RWPE2 (cell line): ENCODE measurements around the gene COL16A1.

Experiments
- ATAC-seq: fragments of 200-7000 bp; cut with Tn5 transposase; 3 replicates; pipeline ENCODE4 v1.9.1; 2021; ENCODE audit warnings: low read depth
- DNase-seq: peaks from one replicate; pipeline ENCODE4 v3.0.0-alpha.2; 2020; ENCODE audit warnings: low spot score
- H3K27ac ChIP-seq: fragments of 450-650 bp; 2 replicates; pipeline ENCODE4 v1.5.1; 2017; ENCODE audit warnings: mild to moderate bottlenecking; ENCODE audit not compliant: poor library complexity, severe bottlenecking
- H3K27me3 ChIP-seq: fragments of 250-450 bp; sonication (Bioruptor Pico); 2 replicates; pipeline ENCODE4 v1.5.1; 2021; ENCODE audit warnings: mild to moderate bottlenecking, moderate library complexity; ENCODE audit not compliant: insufficient read depth, poor library complexity, severe bottlenecking
- H3K36me3 ChIP-seq: fragments of 250-450 bp; sonication (Bioruptor Pico); 2 replicates; pipeline ENCODE4 v1.5.1; 2020; ENCODE audit warnings: low read depth, mild to moderate bottlenecking, moderate library complexity
- H3K4me1 ChIP-seq: fragments of 250-450 bp; sonication (Bioruptor Pico); 2 replicates; pipeline ENCODE4 v1.5.1; 2021; ENCODE audit warnings: mild to moderate bottlenecking, moderate library complexity; ENCODE audit not compliant: insufficient read depth, poor library complexity, severe bottlenecking
- H3K4me3 ChIP-seq: fragments of 250-450 bp; sonication (Bioruptor Pico); 2 replicates; pipeline ENCODE4 v1.5.1; 2021; ENCODE audit warnings: mild to moderate bottlenecking, moderate library complexity; ENCODE audit not compliant: severe bottlenecking
- H3K9me3 ChIP-seq: fragments of 250-450 bp; sonication (Bioruptor Pico); 2 replicates; pipeline ENCODE4 v1.5.1; 2021; ENCODE audit warnings: mild to moderate bottlenecking, moderate library complexity; ENCODE audit not compliant: severe bottlenecking
- TF ChIP-seq, protein P1 (sequence below): fragments of 450-650 bp; IDR thresholded peaks from one replicate; pipeline ENCODE4 v1.5.1; 2017; ENCODE audit warnings: mild to moderate bottlenecking, moderate library complexity; ENCODE audit not compliant: poor library complexity, severe bottlenecking

Gene COL16A1

DNA sequence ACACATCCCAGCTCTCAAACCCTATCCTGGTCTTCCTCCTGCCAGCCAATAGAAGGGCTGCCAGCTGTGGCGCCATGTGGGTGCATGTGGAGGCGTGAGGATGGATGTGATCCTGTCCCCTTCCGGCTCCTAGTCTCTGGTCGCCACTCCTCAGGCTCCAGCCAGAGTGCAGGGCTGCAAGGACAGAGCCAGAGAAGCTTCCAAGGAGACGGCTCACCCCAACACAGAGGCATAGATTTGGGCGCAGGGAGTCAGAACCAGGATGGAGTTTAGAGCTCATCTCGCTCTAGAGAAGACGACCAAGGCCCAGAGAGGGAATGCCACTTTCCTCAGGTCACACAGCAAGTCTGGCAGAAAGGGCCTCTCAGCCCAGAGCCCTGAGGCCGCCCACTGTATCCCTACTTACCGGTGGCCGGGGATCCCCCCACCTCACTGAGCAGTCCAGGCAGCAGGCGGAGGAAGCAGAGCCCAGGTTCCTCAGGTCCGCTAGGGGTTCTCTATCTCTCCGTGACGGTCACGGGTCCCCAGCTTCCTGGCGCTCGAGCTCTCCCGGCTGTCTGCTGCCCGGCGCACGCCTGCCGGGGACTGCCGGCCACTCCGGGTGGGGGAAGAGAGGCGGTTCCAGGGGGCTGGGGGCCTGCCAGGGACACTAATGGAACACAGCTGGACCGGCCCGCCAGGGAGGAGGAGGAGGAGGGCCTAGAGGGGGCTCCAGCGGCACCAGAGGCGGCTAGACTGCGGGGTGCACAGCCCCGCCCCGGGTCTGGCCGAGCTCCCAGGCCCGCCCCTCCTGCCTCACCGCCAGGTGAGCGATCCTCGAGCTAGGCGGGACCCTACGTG, at the start of gene COL16A1:
COL16A1 (minus strand) TSS at position 587 of the 840 bp plus-strand sequence. CDS start 1,824 bp downstream, outside the sequence.
- H3K4me1 ChIP-seq, result peaks cover 51% of the 10 kb centered on the region
- TF ChIP-seq, protein P1, sequence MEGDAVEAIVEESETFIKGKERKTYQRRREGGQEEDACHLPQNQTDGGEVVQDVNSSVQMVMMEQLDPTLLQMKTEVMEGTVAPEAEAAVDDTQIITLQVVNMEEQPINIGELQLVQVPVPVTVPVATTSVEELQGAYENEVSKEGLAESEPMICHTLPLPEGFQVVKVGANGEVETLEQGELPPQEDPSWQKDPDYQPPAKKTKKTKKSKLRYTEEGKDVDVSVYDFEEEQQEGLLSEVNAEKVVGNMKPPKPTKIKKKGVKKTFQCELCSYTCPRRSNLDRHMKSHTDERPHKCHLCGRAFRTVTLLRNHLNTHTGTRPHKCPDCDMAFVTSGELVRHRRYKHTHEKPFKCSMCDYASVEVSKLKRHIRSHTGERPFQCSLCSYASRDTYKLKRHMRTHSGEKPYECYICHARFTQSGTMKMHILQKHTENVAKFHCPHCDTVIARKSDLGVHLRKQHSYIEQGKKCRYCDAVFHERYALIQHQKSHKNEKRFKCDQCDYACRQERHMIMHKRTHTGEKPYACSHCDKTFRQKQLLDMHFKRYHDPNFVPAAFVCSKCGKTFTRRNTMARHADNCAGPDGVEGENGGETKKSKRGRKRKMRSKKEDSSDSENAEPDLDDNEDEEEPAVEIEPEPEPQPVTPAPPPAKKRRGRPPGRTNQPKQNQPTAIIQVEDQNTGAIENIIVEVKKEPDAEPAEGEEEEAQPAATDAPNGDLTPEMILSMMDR, result no peak
- H3K36me3 ChIP-seq, result peaks cover 22% of the 10 kb centered on the region
- H3K27ac ChIP-seq, result peak within 1 kb of the TSS; percentile 93
- no peaks in the 10 kb centered on the region for H3K27me3 ChIP-seq
- peak within 1 kb of the TSS; percentile 66 for H3K4me3 ChIP-seq
- H3K9me3 ChIP-seq, result no peaks in the 10 kb centered on the region
- DNase-seq (no peak), ATAC-seq (peak; percentile 63)

- Histone ChIP-seq H3K9me3 (no peaks in the 10 kb centered on the region), H3K27ac (peak overlapping the region; percentile 19), H3K27me3 (no peaks in the 10 kb centered on the region), H3K4me1 (peaks cover 26% of the 10 kb centered on the region), H3K4me3 (no peak overlapping the region), H3K36me3 (no peaks in the 10 kb centered on the region)
- ATAC-seq, result no peak
- DNase-seq, result no peak
- TF ChIP-seq, protein P1, result no peak
Measured at GRCh38 chr1:31752952-31753475, 49.2 kb upstream of the COL16A1 start.

- Histone ChIP-seq H3K27ac (no peak overlapping the region), H3K4me3 (no peak overlapping the region), H3K9me3 (no peaks in the 10 kb centered on the region), H3K36me3 (no peaks in the 10 kb centered on the region), H3K4me1 (peaks cover 26% of the 10 kb centered on the region), H3K27me3 (no peaks in the 10 kb centered on the region)
- no peak for ATAC-seq
- TF ChIP-seq, protein P1, result no peak
- no peak for DNase-seq
Measured at GRCh38 chr1:31752258-31752657, 48.4 kb upstream of the COL16A1 start.

DNA sequence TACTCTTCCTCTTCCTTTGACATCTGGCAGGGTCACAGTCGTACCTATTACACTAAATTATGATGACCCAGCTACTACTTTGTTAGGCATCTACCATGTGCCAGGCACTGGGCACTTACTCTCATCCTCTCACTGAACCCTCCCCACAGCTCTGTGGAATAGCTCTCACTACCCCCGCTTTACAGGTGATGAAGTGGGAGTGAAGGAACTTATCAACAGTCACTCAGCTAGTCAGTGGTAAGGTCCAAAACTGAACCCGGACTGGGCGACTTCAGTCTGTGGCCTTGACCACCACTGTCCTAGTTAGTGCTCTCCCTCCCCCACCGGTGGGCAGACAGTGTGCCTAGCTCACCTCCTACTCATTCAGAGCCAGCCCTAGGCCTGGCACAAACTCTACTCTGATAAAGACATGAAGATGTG, 48.0 kb upstream of the COL16A1 start:
- DNase-seq (no peak), ATAC-seq (no peak)
- Histone ChIP-seq H3K27ac (no peak overlapping the region), H3K36me3 (no peaks in the 10 kb centered on the region), H3K9me3 (no peaks in the 10 kb centered on the region), H3K4me1 (peaks cover 26% of the 10 kb centered on the region), H3K4me3 (no peak overlapping the region), H3K27me3 (no peaks in the 10 kb centered on the region)
- TF ChIP-seq, protein P1, result no peak
